Measurements from ENCODE around the gene DDX23.

The DDX23 gene

GRCh38 chr12:48826209-48826855 is 25.6 kb downstream of the DDX23 start:
- Histone ChIP-seq H3K9me3 (ENCODE audit: control insufficient read depth, low read length) (no peaks in the 10 kb centered on the region), H3K4me1 (ENCODE audit: control insufficient read depth, insufficient read depth, low read length) (no peaks in the 10 kb centered on the region), H3K36me3 (ENCODE audit: control insufficient read depth, insufficient read depth, low read length) (peaks cover 44% of the 10 kb centered on the region), H3K27me3 (ENCODE audit: control insufficient read depth, insufficient read depth, low read length, poor library complexity, severe bottlenecking) (no peaks in the 10 kb centered on the region), H3K27ac (ENCODE audit: insufficient read depth, low read depth, low read length, poor library complexity, severe bottlenecking) (no peak overlapping the region), H3K4me3 (ENCODE audit: insufficient read depth, low read depth, low read length) (no peak overlapping the region)
- 90 to 93% methylated on average over 15 of the region's 15 CpGs for WGBS, 2 experiments

GRCh38 chr12:48824905-48825304 is 27.1 kb downstream of the DDX23 start:
- H3K27me3 ChIP-seq (ENCODE audit: control insufficient read depth, insufficient read depth, low read length, poor library complexity, severe bottlenecking) = no peaks in the 10 kb centered on the region
- no peak overlapping the region for H3K4me3 ChIP-seq (ENCODE audit: insufficient read depth, low read depth, low read length)
- H3K4me1 ChIP-seq (ENCODE audit: control insufficient read depth, insufficient read depth, low read length) = peaks cover 8% of the 10 kb centered on the region
- H3K36me3 ChIP-seq (ENCODE audit: control insufficient read depth, insufficient read depth, low read length) = peaks cover 31% of the 10 kb centered on the region
- no peak overlapping the region for H3K27ac ChIP-seq (ENCODE audit: insufficient read depth, low read depth, low read length, poor library complexity, severe bottlenecking)
- no peaks in the 10 kb centered on the region for H3K9me3 ChIP-seq (ENCODE audit: control insufficient read depth, low read length)
- WGBS, 2 experiments = 93 to 97% methylated on average over 4 of the region's 4 CpGs

- Histone ChIP-seq H3K4me1 (ENCODE audit: control insufficient read depth, insufficient read depth, low read length) (peaks cover 16% of the 10 kb centered on the region), H3K4me3 (ENCODE audit: insufficient read depth, low read depth, low read length) (no peak overlapping the region), H3K9me3 (ENCODE audit: control insufficient read depth, low read length) (no peaks in the 10 kb centered on the region), H3K27ac (ENCODE audit: insufficient read depth, low read depth, low read length, poor library complexity, severe bottlenecking) (no peak overlapping the region), H3K27me3 (ENCODE audit: control insufficient read depth, insufficient read depth, low read length, poor library complexity, severe bottlenecking) (no peaks in the 10 kb centered on the region), H3K36me3 (ENCODE audit: control insufficient read depth, insufficient read depth, low read length) (peaks cover 28% of the 10 kb centered on the region)
- 85 to 86% methylated on average over 12 of the region's 12 CpGs for WGBS, 2 experiments
Measured at GRCh38 chr12:48824112-48824511, 27.9 kb downstream of the DDX23 start.

GRCh38 chr12:48823281-48823680 is 28.7 kb downstream of the DDX23 start:
- Histone ChIP-seq H3K9me3 (ENCODE audit: control insufficient read depth, low read length) (no peaks in the 10 kb centered on the region), H3K27ac (ENCODE audit: insufficient read depth, low read depth, low read length, poor library complexity, severe bottlenecking) (no peak overlapping the region), H3K4me1 (ENCODE audit: control insufficient read depth, insufficient read depth, low read length) (peaks cover 16% of the 10 kb centered on the region), H3K36me3 (ENCODE audit: control insufficient read depth, insufficient read depth, low read length) (peaks cover 27% of the 10 kb centered on the region), H3K27me3 (ENCODE audit: control insufficient read depth, insufficient read depth, low read length, poor library complexity, severe bottlenecking) (no peaks in the 10 kb centered on the region), H3K4me3 (ENCODE audit: insufficient read depth, low read depth, low read length) (no peak overlapping the region)
- 92 to 95% methylated on average over 11 of the region's 11 CpGs for WGBS, 2 experiments

GRCh38 chr12:48822711-48823110 is 29.3 kb downstream of the DDX23 start:
- 98 to 100% methylated on average over 1 to 2 of the region's 2 CpGs for WGBS, 2 experiments
- H3K4me3 ChIP-seq (ENCODE audit: insufficient read depth, low read depth, low read length) = no peak overlapping the region
- peaks cover 4% of the 10 kb centered on the region for H3K27me3 ChIP-seq (ENCODE audit: control insufficient read depth, insufficient read depth, low read length, poor library complexity, severe bottlenecking)
- H3K27ac ChIP-seq (ENCODE audit: insufficient read depth, low read depth, low read length, poor library complexity, severe bottlenecking) = no peak overlapping the region
- peaks cover 21% of the 10 kb centered on the region for H3K36me3 ChIP-seq (ENCODE audit: control insufficient read depth, insufficient read depth, low read length)
- H3K9me3 ChIP-seq (ENCODE audit: control insufficient read depth, low read length) = no peaks in the 10 kb centered on the region
- H3K4me1 ChIP-seq (ENCODE audit: control insufficient read depth, insufficient read depth, low read length) = peaks cover 16% of the 10 kb centered on the region

- H3K4me1 ChIP-seq (ENCODE audit: control insufficient read depth, insufficient read depth, low read length) = peaks cover 16% of the 10 kb centered on the region
- H3K36me3 ChIP-seq (ENCODE audit: control insufficient read depth, insufficient read depth, low read length) = peaks cover 16% of the 10 kb centered on the region
- WGBS, 2 experiments = 86 to 87% methylated on average over 5 of the region's 5 CpGs
Measured at GRCh38 chr12:48822139-48822538, 29.8 kb downstream of the DDX23 start.

GRCh38 chr12:48819986-48820725 is 31.8 kb downstream of the DDX23 start:
- peaks cover 3% of the 10 kb centered on the region for H3K36me3 ChIP-seq (ENCODE audit: control insufficient read depth, insufficient read depth, low read length)
- peak overlapping the region; percentile 76 for H3K4me3 ChIP-seq (ENCODE audit: insufficient read depth, low read depth, low read length)
- 74 to 77% methylated on average over 5 of the region's 5 CpGs for WGBS, 2 experiments
- no peaks in the 10 kb centered on the region for H3K9me3 ChIP-seq (ENCODE audit: control insufficient read depth, low read length)
- H3K4me1 ChIP-seq (ENCODE audit: control insufficient read depth, insufficient read depth, low read length) = peaks cover 25% of the 10 kb centered on the region
- no peak overlapping the region for H3K27ac ChIP-seq (ENCODE audit: insufficient read depth, low read depth, low read length, poor library complexity, severe bottlenecking)
- peaks cover 23% of the 10 kb centered on the region for H3K27me3 ChIP-seq (ENCODE audit: control insufficient read depth, insufficient read depth, low read length, poor library complexity, severe bottlenecking)

More at GRCh38 chr12:48822139-48822538, 29.8 kb downstream of the DDX23 start:
- Histone ChIP-seq H3K27ac (ENCODE audit: insufficient read depth, low read depth, low read length, poor library complexity, severe bottlenecking) (no peak overlapping the region), H3K4me3 (ENCODE audit: insufficient read depth, low read depth, low read length) (no peak overlapping the region), H3K9me3 (ENCODE audit: control insufficient read depth, low read length) (no peaks in the 10 kb centered on the region), H3K27me3 (ENCODE audit: control insufficient read depth, insufficient read depth, low read length, poor library complexity, severe bottlenecking) (peaks cover 10% of the 10 kb centered on the region)

GRCh38 chr12:48818831-48819590 is 33.0 kb downstream of the DDX23 start:
- no peak overlapping the region for H3K27ac ChIP-seq (ENCODE audit: insufficient read depth, low read depth, low read length, poor library complexity, severe bottlenecking)
- H3K27me3 ChIP-seq (ENCODE audit: control insufficient read depth, insufficient read depth, low read length, poor library complexity, severe bottlenecking) = peaks cover 26% of the 10 kb centered on the region
- 11% methylated on average over 37 of the region's 37 CpGs for WGBS, 2 experiments
- no peaks in the 10 kb centered on the region for H3K36me3 ChIP-seq (ENCODE audit: control insufficient read depth, insufficient read depth, low read length)
- H3K4me1 ChIP-seq (ENCODE audit: control insufficient read depth, insufficient read depth, low read length) = peaks cover 29% of the 10 kb centered on the region
- no peaks in the 10 kb centered on the region for H3K9me3 ChIP-seq (ENCODE audit: control insufficient read depth, low read length)
- peak overlapping the region; percentile 76 for H3K4me3 ChIP-seq (ENCODE audit: insufficient read depth, low read depth, low read length)

GRCh38 chr12:48817873-48818830 is 33.8 kb downstream of the DDX23 start, which contains the start of gene CACNB3:
Gene CACNB3 (plus strand): TSS chr12:48818496. CDS start chr12:48818930, 434 bp downstream.
- Histone ChIP-seq H3K27me3 (ENCODE audit: control insufficient read depth, insufficient read depth, low read length, poor library complexity, severe bottlenecking) (peaks cover 26% of the 10 kb centered on the region), H3K4me1 (ENCODE audit: control insufficient read depth, insufficient read depth, low read length) (peaks cover 38% of the 10 kb centered on the region), H3K4me3 (ENCODE audit: insufficient read depth, low read depth, low read length) (peak within 1 kb of the TSS; percentile 76), H3K9me3 (ENCODE audit: control insufficient read depth, low read length) (no peaks in the 10 kb centered on the region), H3K36me3 (ENCODE audit: control insufficient read depth, insufficient read depth, low read length) (no peaks in the 10 kb centered on the region), H3K27ac (ENCODE audit: insufficient read depth, low read depth, low read length, poor library complexity, severe bottlenecking) (peak within 1 kb of the TSS; percentile 32)
- WGBS, 2 experiments = 0 to 1% methylated on average over 79 of the region's 79 CpGs
